Mesenteric fat pad (tissue), 1 donor: Measurements from ENCODE around the gene FRMD5. TPM values are rescaled to one million over a fixed set of nuclear protein-coding genes. Genes with fewer than 3 reads are reported as not detected.
"Not testable (repeated sequence)": the region's sequence is repeated elsewhere in the genome, so short reads cannot be mapped to it uniquely, and the experiment has no call there.

Experiments
- DNase-seq: peaks from one replicate; pipeline ENCODE4 v3.0.0-alpha.2; 2020; ENCODE audit warnings: low spot score
- total RNA-seq: library from RNA; stranded (reverse); fragmentation: NEBNext Ultra II Directional; extraction: Animal tissue kit (Norgen Biotek cat#: 25700); gene quantifications from one replicate; pipeline ENCODE4 v1.2.1, GENCODE V29; 2021
- donor health status: DM: yes; HTN: yes; CAD: no.

FRMD5 gene
- total RNA-seq, 1 donor from 2014 or later = 0.13 TPM

- no peak for DNase-seq
Measured at GRCh38 chr15:43859546-43859945, 335.5 kb downstream of the FRMD5 start.

DNA sequence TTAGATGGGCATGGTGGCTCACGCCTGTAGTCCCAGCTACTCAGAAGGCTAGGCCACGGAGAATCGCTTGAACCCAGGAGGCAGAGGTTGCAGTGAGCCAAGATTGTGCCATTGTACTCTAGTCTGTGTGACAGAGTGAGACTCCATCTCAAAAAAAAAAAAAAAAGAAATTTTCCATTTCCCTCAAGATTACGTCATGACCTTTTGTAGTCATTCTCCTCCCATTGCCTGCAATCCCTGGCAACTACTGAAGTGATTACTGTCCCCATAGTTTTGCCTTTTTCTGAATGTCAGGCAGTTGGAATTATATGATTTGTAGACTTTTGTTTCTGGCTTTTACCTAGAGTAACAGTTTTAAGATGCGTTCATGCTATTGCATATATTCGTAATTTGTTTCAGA, 340.3 kb downstream of the FRMD5 start:
- no peak for DNase-seq

DNA sequence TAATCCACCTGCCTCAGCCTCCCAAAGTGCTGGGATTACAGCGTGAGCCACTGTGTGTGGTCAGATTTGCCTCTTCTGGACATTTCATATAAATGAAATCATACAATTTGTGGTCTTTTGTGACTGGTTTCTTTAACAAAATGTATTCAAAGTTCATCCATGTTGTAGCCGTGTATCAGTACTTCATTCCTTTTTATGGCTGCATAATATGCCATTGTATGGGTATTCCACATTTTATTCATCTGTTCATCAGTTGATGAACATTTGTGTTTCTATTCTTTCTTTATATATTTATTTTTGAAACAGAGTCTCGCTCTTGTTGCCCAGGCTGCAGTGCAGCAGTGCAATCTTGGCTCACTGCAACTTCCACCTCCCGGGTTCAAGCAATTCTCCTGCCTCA, 342.5 kb downstream of the FRMD5 start:
- no peak for DNase-seq

- no peak for DNase-seq
Measured at GRCh38 chr15:43851251-43851650, 343.8 kb downstream of the FRMD5 start.

- DNase-seq = no peak
Measured at GRCh38 chr15:43845421-43845820, 349.6 kb downstream of the FRMD5 start.

GRCh38 chr15:43832485-43832884, 362.6 kb downstream of the FRMD5 start:
- DNase-seq = not testable (repeated sequence)

- not testable (repeated sequence) for DNase-seq
Measured at GRCh38 chr15:43831519-43832052, 363.5 kb downstream of the FRMD5 start.

GRCh38 chr15:43830691-43831275, 364.3 kb downstream of the FRMD5 start:
- peak; percentile 60 for DNase-seq

DNA sequence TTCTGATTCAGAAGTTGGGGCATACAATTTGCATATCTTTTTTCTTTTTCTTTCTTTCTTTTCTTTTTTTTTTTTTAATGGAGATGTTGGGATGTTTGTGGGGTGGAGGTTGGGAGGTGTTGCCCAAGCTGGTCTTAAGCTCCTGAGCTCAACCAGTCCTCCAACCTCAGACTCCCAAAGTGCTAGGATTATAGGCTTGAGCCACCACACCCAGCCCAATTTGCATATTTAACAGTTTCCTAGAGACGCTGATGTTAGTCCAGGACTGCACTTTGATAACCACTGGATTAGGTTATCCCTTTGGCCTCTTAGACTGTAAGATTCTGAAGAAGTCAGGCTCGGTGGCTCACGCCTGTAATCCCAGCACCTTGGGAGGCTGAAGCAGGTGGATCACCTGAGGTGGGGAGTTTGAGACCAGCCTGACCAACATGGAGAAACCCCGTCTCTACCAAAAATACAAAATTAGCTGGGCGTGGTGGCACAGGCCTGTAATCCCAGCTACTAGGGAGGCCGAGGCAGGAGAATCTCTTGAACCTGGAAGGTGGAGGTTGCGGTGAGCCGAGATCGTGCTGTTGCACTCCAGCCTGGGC, 365.0 kb downstream of the FRMD5 start:
- DNase-seq = peak; percentile 47

DNA sequence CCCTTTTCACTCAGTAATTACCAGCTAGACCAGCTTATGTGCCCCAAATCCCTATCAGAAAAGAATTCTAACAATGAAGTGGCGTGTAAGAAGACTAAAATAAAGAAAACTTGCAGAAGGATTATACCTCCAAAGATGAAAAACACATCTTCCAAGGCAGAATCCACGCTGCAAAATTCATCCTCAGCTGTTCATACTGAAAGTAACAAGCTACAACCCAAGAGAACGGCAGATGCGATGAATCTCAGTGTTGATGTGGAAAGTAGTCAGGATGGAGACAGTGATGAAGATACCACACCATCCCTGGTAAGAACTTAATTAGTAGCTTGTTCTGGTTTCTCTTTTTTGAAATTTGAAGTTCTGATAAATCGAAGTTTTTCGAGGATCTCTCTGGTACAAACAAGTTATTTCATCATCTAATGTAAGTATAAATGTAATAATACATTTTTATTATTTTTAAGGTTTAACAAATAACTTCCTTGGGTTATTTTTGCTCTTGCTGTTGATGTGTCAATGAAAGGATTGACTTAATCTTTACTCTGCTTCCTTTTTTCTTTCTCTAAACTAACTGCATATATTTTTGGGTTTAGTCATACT, 366.9 kb downstream of the FRMD5 start:
- DNase-seq = no peak

DNA sequence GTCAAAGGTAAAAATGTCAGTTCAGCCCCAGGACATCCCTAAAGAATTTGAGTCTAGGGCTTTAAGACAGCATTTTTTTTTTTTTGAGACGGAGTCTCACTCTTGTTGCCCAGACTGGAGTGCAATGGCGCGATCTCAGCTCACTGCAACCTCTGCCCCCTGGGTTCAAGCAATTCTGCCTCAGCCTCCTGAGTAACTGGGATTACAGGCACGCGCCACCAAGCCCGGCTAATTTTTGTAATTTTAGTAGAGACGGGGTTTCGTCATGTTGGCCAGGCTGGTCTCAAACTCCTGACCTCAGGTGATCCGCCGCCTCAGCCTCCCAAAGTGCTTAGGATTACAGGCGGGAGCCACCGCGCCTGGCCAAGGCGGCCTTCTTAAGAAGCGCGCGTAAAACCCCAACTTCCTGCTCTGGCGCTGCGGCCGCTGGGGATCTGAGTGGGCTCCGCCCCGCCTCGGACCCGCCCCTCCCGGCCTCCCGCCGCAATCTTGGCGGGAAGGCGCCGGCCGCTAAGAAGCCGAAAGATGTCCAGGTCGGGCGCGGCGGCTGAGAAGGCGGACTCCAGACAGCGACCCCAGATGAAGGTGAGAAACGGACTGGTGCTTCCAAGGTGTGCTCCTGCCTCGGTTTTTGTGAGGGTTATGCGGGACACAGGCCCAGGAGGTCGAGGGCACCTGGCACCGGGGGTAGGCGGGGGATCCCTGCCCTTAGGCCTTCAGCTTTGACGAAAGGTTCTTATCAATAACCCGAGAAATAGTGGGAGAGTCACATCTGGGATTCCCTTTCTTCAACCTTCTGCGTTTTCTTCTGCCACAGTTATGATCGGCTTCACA, 368.3 kb downstream of the FRMD5 start, which contains the start of gene WDR76:
Gene WDR76, plus strand, starts transcription at position 495 of the 834 bp plus-strand sequence. Its CDS starts 31 bp downstream, at position 526.
- DNase-seq = peak; percentile 94

GRCh38 chr15:43826029-43826507, 369.0 kb downstream of the FRMD5 start:
- DNase-seq = peak; percentile 33

DNA sequence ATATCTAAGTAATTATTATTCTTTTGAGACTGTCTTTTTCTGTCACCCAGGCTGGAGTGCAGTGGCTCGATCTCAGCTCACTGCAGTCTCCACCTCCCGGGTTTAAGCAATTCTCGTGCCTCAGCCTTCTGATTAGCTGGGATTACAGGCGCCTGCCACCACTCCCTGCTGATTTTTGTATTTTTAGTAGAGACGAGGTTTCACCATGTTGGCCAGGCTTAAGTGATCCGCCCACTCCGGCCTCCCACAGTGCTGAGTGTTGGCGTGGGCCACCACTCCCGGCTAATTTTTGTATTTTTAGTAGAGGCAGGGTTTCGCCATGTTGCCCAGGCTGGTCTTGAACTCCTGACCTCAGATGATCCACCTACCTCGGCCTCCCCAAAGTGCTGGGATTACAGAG, 369.8 kb downstream of the FRMD5 start:
- DNase-seq = peak; percentile 51

- peak; percentile 95 for DNase-seq
Measured at GRCh38 chr15:43824302-43825246, 370.5 kb downstream of the FRMD5 start, which contains the start of gene MFAP1. MFAP1 (minus strand) TSS chr15:43824690; CDS start chr15:43824569, 121 bp downstream.

DNA sequence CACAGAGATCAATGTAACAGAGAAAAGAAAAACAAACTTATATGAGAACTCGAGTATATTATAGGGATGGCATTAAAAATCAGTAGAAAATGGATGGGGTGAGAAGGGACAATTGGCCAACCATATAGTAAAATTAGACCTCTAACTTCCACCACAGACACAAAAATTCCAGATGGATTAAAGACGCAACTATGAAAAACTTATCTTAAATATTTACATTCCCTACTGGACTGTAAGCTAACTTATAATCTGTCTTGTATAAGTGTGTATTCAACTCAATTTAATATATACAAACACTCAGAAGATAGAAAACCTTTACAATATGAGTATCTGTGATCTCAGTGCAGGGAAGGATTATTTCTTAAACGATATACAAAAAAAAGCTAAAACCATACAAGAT, 373.6 kb downstream of the FRMD5 start:
- no peak for DNase-seq

Other genes starting within 250 kb of the FRMD5 start
- 69.6 TPM for gene GOLM2, start 93.4 kb upstream of the FRMD5 start, total RNA-seq
- 26.1 TPM for gene CTDSPL2, start 232.4 kb upstream of the FRMD5 start, total RNA-seq